GM19372 (cell line): ENCODE measurements around the gene CLEC10A.

Experiments used
- ATAC-seq: cut with Tn5 transposase; IDR thresholded peaks from one replicate; pipeline ENCODE4 v1.9.1; 2021; ENCODE audit warnings: mild to moderate bottlenecking, low read depth, moderate library complexity; ENCODE audit not compliant: unreplicated experiment

The CLEC10A gene

DNA sequence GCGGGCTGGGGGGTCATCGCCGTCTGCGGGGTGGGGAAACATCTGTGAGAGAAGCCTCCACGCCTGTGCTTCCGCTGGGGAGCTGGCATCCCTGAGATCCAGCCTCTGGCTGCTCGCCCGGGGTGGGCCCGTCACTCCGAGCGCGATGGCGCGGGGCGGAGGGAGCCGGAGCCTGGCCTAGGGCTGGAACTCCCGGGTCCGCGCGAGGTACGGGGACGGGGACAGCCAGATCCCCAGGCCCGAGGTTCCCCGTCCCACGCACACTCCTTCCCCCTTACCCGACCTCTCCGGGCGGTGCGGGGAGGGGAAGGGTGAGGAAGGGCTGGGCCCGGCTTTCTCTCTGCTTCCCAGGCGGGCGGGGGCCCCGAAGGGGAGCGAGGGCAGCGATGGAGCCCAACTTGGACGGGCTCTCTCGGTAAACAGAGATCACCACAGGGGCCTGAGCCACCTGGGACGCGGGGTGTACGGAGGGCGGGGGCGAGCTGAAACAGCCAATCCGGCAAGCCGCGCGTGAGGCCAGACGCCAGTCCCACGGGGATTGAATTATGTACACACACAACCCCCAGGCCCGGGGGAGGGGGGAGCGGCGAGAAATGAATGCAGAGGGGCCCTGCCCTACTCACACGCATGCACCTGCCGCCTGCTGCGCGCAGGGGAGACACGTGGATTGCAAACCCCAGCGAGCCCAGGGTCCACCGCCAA lies 36.4 kb downstream of the CLEC10A start, which contains the start of gene SLC16A11:
TSS of gene SLC16A11 (minus strand) at position 596 of the 702 bp plus-strand sequence. CDS start at position 17, 579 bp downstream.
- no peak for ATAC-seq

DNA sequence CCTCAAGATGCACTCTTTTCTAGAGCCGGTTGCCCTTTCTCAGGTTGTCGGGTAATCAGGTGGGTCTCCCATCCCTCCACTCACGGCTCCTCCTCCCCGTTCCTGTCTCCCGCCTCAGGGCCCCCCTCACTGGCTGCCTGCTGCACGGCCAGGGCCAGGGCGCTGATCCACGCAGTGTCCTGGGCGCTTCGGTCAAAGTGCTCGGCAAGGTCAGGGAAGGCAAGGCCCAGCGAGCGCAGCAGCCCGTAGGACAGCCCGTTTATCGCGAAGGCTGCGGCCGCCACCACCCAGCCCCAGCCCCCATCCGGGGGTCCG lies 36.9 kb downstream of the CLEC10A start:
- no peak for ATAC-seq

DNA sequence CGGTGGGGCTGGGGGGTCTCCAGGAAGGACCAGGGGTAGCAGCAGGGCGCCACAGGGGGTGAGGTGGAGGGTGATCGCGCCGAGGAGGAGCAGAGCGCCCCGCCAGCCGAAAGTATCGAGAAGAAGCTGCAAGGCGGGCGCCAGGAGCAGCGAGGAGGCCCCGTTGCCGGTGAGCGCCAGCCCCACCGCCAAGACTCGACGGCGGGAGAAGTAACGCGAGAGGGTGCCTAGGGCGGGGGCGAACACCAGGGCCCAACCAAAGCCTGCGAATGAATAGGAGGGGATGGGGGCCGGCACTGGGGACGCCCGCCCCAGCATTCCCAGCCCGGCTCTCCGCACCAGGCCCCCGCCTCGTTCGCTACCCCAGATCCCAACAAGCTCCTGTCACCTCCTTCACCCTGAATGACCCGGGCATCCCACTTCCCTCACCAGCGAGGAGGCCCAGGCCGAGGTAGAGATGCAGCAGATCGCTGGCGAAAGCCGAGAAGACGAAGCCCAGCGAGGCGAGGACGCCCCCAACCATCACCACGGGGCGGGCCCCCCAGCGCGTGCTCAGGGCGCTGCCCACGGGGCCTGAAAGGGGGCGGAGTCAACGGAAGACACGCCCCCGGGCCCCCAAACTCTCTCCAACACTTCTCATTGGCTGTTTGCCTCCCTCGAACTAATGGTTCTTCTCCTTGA lies 37.4 kb downstream of the CLEC10A start:
- ATAC-seq: no peak

DNA sequence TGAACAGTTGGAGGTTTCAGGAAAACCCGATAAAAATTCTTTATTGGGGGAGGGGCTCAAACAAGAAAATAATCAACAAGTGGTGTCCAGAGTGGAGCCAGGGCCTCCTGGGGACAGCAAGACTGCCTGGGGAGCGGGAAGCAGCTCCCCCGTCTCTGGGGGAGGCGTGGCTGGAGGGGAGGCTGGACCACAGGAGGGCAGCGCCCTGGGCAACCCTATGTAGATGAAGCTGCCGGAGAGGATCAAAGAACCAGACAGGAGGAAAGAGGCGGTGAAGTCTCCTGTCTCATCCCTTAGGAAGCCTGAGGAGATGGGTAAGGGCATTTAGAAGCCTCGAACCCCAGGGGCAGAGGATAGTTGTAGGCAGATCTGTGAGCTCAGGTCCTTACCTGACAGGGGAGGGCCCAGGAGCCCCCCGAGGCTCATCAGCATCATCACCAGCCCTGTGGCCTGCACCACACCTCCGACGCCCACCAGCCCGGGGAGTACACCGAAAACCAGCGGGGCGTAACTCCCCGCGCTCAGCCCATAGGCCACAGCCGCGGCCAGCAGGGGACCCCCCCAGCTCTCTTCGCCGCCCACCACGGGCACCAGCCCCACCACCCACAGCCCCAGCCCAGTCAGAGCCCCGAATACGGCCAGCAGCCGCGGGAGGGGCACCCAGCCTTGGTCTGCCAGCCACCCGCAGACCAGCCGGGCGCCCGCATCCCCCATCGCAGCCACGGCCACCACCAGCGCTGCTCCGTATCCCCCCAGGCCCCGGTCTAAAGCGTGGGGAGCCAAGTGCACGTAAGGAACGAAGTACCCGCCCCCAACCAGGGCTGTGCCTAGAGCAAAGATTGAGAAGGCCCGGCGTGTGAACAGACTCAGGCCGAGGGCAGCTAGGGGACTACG lies 38.2 kb downstream of the CLEC10A start:
- no peak for ATAC-seq

- ATAC-seq: no peak
Observed at GRCh38 chr17:7039832-7040231, 40.2 kb downstream of the CLEC10A start.

DNA sequence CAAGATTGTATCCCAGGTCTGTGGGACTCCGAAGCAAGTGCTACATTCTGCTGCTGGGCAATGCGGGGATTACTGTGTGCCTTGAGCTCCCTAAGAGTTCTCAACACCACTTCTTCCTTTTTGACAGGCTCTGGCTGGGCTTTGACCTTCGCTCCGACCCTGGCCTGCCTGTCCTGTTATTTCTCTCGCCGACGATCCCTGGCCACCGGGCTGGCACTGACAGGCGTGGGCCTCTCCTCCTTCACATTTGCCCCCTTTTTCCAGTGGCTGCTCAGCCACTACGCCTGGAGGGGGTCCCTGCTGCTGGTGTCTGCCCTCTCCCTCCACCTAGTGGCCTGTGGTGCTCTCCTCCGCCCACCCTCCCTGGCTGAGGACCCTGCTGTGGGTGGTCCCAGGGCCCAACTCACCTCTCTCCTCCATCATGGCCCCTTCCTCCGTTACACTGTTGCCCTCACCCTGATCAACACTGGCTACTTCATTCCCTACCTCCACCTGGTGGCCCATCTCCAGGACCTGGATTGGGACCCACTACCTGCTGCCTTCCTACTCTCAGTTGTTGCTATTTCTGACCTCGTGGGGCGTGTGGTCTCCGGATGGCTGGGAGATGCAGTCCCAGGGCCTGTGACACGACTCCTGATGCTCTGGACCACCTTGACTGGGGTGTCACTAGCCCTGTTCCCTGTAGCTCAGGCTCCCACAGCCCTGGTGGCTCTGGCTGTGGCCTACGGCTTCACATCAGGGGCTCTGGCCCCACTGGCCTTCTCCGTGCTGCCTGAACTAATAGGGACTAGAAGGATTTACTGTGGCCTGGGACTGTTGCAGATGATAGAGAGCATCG lies 41.8 kb downstream of the CLEC10A start:
- no peak for ATAC-seq

DNA sequence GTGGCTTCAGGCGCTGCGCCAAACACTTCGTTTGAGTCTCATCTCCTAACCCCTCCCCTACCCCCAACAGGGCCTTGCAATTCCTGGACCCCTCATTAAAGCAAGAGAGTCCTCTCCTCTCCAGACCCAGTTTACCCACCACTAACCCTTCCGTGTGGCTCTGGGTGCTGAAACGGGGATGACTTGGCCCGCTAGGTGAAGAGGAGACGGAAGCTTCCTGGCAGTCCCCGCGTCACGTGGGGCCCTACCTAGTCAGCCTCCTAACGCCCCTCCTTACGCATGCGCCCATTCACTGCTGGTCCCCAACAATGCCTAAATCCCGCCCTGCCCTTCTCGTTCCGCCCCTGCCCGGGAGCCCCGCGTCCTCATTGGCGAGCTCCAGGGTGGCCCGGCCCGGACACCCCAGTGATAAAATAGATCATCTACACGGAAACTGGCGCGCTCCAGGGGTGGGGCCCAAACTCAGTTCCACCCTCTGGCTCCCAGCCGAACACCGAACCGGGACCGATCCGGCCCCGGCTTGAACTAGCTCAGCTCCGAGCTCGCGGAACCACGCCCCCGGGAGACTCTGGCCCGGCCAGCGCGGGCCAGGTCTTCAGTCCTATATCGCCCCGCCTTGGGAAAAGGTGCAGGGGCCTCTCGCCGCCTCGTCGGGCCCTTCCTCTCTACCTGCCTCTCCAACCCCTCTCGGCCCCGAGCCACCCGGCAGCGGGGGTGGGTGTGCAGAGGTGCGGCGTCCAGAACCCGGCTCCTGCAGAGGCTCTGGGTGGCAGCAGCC lies 44.3 kb downstream of the CLEC10A start, which contains the start of gene SLC16A13:
TSS of gene SLC16A13 (plus strand) at position 425 of the 778 bp plus-strand sequence. CDS start 368 bp downstream, outside the sequence.
- peak; percentile 91 for ATAC-seq

- no peak for ATAC-seq
Observed at GRCh38 chr17:7034955-7035590, 45.0 kb downstream of the CLEC10A start.

GRCh38 chr17:7029659-7030058 lies 50.4 kb downstream of the CLEC10A start:
- no peak for ATAC-seq

DNA sequence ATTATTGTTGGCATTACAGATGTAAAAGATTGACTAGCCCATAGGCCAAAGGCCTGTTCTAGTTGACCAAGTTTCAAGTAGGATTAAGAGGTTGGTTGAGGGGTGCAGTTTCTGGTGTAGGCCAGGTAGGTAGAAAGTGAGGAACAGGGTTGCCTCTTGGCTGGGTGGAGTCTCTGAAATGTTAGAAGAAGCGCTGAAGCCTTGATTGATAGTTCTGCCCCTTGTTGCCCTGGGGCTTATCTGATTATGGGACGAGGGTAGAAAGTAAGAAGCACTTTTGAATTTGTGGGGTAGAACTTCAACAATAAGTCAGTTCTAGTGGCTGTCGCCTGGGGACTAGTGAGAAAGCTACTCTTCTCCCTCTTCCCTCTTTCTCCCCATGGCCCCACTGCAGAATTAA lies 51.0 kb downstream of the CLEC10A start:
- no peak for ATAC-seq

- ATAC-seq: no peak
Observed at GRCh38 chr17:7027335-7027734, 52.7 kb downstream of the CLEC10A start.

DNA sequence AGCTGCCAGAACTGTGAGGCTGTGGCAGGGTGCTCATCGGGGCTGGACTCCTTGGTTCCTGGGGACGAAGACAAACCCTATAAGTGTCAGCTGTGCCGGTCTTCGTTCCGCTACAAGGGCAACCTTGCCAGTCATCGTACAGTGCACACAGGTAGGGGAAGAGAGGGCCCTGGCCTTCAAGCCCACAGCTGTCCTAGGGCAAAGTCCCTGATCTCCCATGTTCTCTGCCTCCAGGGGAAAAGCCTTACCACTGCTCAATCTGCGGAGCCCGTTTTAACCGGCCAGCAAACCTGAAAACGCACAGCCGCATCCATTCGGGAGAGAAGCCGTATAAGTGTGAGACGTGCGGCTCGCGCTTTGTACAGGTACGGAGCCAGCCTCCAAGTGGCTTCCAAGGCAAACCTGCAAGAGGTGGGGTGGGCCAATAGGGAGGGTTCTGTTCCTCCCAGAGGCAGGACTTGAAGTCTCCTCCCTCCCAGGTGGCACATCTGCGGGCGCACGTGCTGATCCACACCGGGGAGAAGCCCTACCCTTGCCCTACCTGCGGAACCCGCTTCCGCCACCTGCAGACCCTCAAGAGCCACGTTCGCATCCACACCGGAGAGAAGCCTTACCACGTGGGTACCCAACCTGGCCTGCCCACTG lies 53.5 kb downstream of the CLEC10A start:
- ATAC-seq: no peak

- ATAC-seq: no peak
Observed at GRCh38 chr17:7025245-7025644, 54.8 kb downstream of the CLEC10A start.
